GM12875 (cell line): Measurements from ENCODE around the gene FGF6.

Experiments used
- H3K4me3 ChIP-seq: one replicate; pipeline ENCODE4 v1.5.1; 2011; ENCODE audit warnings: low read depth, low read length, control low read depth
- TF ChIP-seq, protein P1 (sequence below): IDR thresholded peaks from 2 replicates; pipeline ENCODE4 v1.5.1; 2011; ENCODE audit warnings: low read depth, mild to moderate bottlenecking, control low read depth, inconsistent platforms, low read length, moderate library complexity, borderline replicate concordance; ENCODE audit not compliant: insufficient read depth

The FGF6 gene

DNA sequence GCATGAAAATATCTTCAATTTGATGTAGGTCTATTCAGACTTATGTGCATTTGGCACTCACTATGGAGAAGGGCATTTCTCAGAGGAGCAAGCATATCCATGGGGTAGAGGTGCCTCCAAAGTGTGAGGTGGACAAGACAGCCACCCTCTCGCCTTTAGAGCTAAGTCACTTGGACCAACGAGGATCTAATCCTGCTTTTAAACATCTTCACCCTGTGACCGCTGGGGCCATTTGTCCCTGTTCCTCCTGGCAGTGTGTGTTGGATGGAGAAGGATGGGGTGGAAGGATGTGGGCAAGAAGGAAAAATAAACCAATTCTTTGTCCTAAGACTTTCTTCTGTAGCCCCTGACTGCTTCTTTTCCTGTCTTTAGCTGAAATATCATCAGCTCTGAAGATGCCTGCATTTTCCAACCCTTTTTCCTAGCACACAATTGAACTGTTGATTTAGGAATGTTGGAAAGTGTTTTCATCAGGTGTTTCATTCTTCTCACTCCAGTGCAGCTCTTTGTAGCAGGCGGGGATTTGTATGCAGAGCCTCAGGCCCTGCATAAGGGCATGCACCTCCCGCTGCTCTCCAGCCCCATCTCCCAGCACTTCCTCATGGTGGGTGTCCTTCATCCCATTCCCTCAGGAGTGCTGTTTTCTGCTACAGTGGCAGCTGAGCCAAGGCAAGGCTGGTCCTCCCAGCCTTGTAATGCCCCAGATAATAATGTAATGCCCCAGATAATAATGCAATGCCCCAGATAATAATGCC is 5.3 kb downstream of the FGF6 start:
- TF ChIP-seq, protein P1, sequence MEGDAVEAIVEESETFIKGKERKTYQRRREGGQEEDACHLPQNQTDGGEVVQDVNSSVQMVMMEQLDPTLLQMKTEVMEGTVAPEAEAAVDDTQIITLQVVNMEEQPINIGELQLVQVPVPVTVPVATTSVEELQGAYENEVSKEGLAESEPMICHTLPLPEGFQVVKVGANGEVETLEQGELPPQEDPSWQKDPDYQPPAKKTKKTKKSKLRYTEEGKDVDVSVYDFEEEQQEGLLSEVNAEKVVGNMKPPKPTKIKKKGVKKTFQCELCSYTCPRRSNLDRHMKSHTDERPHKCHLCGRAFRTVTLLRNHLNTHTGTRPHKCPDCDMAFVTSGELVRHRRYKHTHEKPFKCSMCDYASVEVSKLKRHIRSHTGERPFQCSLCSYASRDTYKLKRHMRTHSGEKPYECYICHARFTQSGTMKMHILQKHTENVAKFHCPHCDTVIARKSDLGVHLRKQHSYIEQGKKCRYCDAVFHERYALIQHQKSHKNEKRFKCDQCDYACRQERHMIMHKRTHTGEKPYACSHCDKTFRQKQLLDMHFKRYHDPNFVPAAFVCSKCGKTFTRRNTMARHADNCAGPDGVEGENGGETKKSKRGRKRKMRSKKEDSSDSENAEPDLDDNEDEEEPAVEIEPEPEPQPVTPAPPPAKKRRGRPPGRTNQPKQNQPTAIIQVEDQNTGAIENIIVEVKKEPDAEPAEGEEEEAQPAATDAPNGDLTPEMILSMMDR = no peak
- no peak overlapping the region for H3K4me3 ChIP-seq

DNA sequence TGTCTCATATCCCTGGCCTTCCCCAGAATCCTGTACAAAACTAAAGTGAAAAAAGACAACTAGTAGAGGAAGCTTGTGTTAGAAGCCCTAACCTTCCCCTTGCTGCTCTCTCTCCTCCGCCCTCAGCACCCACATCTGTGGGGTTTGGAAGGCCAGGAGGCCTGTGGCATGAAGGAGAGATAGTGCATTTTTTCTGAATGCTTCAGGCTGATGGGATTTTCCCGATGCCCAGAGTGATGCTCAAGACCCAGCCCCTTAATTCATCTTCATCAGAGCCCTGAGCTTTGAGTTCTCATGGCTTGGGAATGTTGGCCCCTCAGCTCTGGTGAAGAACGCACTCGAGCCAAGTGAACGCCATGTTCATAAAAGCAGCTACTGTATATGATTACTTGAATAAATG is 5.9 kb downstream of the FGF6 start:
- TF ChIP-seq, protein P1 = no peak
- H3K4me3 ChIP-seq = no peak overlapping the region

GRCh38 chr12:4438834-4439596 is 6.6 kb downstream of the FGF6 start:
- TF ChIP-seq, protein P1 = no peak
- no peak overlapping the region for H3K4me3 ChIP-seq

DNA sequence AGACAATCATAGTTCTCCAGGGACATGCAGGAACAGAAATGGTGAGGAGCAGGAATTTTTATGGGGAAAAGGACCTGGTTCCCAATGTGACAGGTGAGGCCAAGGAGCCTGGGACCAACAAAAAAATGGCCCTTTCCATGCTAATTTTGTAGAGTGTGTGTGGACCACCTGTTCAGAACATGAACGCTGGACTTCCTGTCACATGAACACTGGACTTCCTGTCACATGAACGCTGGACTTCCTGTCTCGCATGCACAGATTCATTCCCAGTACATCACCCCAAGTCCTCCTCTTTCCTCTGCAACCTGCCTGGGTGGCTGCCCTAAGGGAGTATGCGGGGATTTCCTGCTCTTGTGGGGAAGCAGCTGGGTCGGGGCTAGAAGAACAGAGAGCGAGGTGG is 10.1 kb downstream of the FGF6 start:
- TF ChIP-seq, protein P1 = no peak
- no peak overlapping the region for H3K4me3 ChIP-seq

DNA sequence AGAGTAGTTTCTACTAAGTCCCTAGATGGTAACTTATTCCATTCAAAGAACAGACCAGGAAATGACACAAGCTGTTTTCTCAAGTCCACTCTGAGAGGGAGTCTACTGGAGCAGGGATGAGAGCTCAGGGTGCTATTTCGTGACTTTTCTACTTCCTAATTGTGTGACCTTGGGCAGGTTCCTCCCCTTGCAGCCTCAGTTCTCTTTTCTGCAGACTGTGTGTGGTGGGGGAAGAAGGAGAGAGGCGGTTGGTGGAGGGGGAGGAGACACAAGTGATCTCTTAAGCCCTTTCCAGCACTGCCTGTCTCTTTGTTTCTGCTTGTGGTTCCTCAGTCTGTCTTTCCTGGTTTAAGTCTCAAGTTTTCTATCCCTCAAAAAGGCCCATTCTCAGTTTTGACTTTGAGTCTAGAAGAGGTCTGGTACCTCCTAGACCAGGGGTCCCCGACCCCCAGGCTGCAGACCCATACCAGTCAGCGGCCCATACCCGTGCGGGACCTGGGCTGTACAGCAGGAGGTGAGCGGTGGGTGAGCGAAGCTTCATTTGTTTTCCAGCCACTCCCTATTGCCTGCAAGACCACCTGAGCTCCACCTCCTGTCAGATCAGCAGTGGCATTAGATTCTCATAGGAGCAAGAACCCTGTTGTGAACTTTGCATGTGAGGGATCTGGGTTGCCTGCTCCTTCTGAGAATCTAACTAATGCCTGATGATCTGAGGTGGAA is 10.7 kb downstream of the FGF6 start:
- TF ChIP-seq, protein P1 = no peak
- H3K4me3 ChIP-seq = no peak overlapping the region

GRCh38 chr12:4434301-4434700 is 11.3 kb downstream of the FGF6 start:
- H3K4me3 ChIP-seq = no peak overlapping the region
- TF ChIP-seq, protein P1 = no peak
